HG03558 (cell line): ENCODE data around the gene DAPK3.

Source experiments
- ATAC-seq: cut with Tn5 transposase; IDR thresholded peaks from one replicate; pipeline ENCODE4 v1.9.1; 2021; ENCODE audit warnings: moderate number of reproducible peaks; ENCODE audit not compliant: unreplicated experiment; ENCODE audit errors: extremely low read depth

Gene DAPK3

GRCh38 chr19:3932931-3933810, 37.7 kb downstream of the DAPK3 start, which contains the start of gene NMRK2:
NMRK2 (plus strand) TSS chr19:3933069; CDS start chr19:3933672, 603 bp downstream.
- no peak for ATAC-seq

GRCh38 chr19:3931041-3931440, 39.9 kb downstream of the DAPK3 start:
- no peak for ATAC-seq

- no peak for ATAC-seq
Observed at GRCh38 chr19:3923912-3924311, 47.0 kb downstream of the DAPK3 start.

- no peak for ATAC-seq
Observed at GRCh38 chr19:3923096-3923758, 47.7 kb downstream of the DAPK3 start.

GRCh38 chr19:3919793-3920192, 51.1 kb downstream of the DAPK3 start:
- ATAC-seq, result no peak

GRCh38 chr19:3916033-3916432, 54.9 kb downstream of the DAPK3 start:
- ATAC-seq, result no peak

GRCh38 chr19:3914199-3914598, 56.7 kb downstream of the DAPK3 start:
- no peak for ATAC-seq

- no peak for ATAC-seq
Observed at GRCh38 chr19:3910105-3910504, 60.8 kb downstream of the DAPK3 start.
